Measurements from ENCODE around the gene SEC23A.

DNA sequence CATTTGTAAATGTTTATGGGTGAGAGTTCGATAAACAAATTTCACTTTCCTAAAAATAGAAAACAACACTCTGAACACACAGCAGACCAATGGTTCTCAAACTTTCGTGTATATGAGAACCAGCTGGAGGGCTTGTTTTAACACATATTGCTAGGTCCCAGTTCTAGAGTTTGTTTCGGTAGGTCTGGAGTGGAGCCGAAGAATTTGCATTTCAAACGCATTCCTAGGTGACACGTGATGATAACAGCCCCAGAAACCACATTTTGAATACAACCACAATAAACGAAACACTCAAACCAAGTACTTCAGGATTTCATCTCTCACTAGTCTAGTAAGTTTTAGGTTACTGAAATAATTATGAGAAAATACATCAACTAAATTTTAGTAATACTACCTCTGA lies 17.1 kb downstream of the SEC23A start:
- no peak for TF ChIP-seq POLR2A (IDR thresholded peaks at IDR 0.05)
- TF ChIP-seq, protein P1, sequence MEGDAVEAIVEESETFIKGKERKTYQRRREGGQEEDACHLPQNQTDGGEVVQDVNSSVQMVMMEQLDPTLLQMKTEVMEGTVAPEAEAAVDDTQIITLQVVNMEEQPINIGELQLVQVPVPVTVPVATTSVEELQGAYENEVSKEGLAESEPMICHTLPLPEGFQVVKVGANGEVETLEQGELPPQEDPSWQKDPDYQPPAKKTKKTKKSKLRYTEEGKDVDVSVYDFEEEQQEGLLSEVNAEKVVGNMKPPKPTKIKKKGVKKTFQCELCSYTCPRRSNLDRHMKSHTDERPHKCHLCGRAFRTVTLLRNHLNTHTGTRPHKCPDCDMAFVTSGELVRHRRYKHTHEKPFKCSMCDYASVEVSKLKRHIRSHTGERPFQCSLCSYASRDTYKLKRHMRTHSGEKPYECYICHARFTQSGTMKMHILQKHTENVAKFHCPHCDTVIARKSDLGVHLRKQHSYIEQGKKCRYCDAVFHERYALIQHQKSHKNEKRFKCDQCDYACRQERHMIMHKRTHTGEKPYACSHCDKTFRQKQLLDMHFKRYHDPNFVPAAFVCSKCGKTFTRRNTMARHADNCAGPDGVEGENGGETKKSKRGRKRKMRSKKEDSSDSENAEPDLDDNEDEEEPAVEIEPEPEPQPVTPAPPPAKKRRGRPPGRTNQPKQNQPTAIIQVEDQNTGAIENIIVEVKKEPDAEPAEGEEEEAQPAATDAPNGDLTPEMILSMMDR (IDR thresholded peaks at IDR 0.05): no peak

Measured in adrenal gland (tissue), 5 donors.